COLO829 (cell line): ENCODE data around the gene SSH3.
"Not testable (repeated sequence)": the region's sequence is repeated elsewhere in the genome, so short reads cannot be mapped to it uniquely, and the experiment has no call there.

Source experiments
- DNase-seq: peaks from one replicate; pipeline ENCODE4 v3.0.0; 2012; ENCODE audit warnings: low spot score

The SSH3 gene

GRCh38 chr11:67303132-67303834, at the start of gene SSH3:
TSS of gene SSH3 (plus strand) at chr11:67303530. CDS start at chr11:67303626, 96 bp downstream.
- DNase-seq = no peak

- DNase-seq = no peak
Measured at GRCh38 chr11:67253872-67254624, 49.3 kb upstream of the SSH3 start.

- no peak for DNase-seq
Measured at GRCh38 chr11:67254798-67255197, 48.5 kb upstream of the SSH3 start.

- no peak for DNase-seq
Measured at GRCh38 chr11:67255353-67255752, 48.0 kb upstream of the SSH3 start.

GRCh38 chr11:67255864-67256263, 47.5 kb upstream of the SSH3 start:
- no peak for DNase-seq

GRCh38 chr11:67256477-67257135, 46.7 kb upstream of the SSH3 start:
- DNase-seq = no peak

GRCh38 chr11:67260406-67260805, 42.9 kb upstream of the SSH3 start:
- DNase-seq = no peak

GRCh38 chr11:67260885-67261639, 42.3 kb upstream of the SSH3 start:
- DNase-seq = not testable (repeated sequence)

- DNase-seq = no peak
Measured at GRCh38 chr11:67261640-67261945, 41.7 kb upstream of the SSH3 start.

- DNase-seq = no peak
Measured at GRCh38 chr11:67261946-67262681, 41.2 kb upstream of the SSH3 start.

- peak; percentile 95 for DNase-seq
Measured at GRCh38 chr11:67262731-67263675, 40.3 kb upstream of the SSH3 start.

GRCh38 chr11:67264260-67264659, 39.1 kb upstream of the SSH3 start:
- no peak for DNase-seq

- DNase-seq = no peak
Measured at GRCh38 chr11:67264877-67265632, 38.3 kb upstream of the SSH3 start.

- DNase-seq = peak; percentile 57
Measured at GRCh38 chr11:67265633-67266448, 37.5 kb upstream of the SSH3 start.

GRCh38 chr11:67266449-67267187, 36.7 kb upstream of the SSH3 start, which contains the start of gene GRK2:
TSS of gene GRK2 (plus strand) at chr11:67266473. CDS start at chr11:67266700, 227 bp downstream.
- DNase-seq = no peak

- DNase-seq = no peak
Measured at GRCh38 chr11:67267188-67268080, 35.9 kb upstream of the SSH3 start.
